H9 (cell line): ENCODE results near the gene C10orf88. TPM values are rescaled to one million over a fixed set of nuclear protein-coding genes. Genes with fewer than 3 reads are reported as not detected.

ENCODE experiments used
- DNase-seq: peaks from one replicate; pipeline ENCODE4 v3.0.0-alpha.2; 2017
- H2AFZ ChIP-seq: one replicate; pipeline ENCODE4 v1.6.1; 2013; ENCODE audit warnings: mild to moderate bottlenecking, low read length, control low read depth, moderate library complexity
- H2AK5ac ChIP-seq: 2 replicates; pipeline ENCODE4 v1.6.1; 2013; ENCODE audit warnings: low read length, control low read depth, mixed read lengths; ENCODE audit not compliant: insufficient read length
- H2BK120ac ChIP-seq: one replicate; pipeline ENCODE4 v1.6.1; 2013; ENCODE audit warnings: low read depth, mild to moderate bottlenecking, low read length, control low read depth, inconsistent platforms; ENCODE audit not compliant: poor library complexity, severe bottlenecking
- H2BK12ac ChIP-seq: 2 replicates; pipeline ENCODE4 v1.6.1; 2013; ENCODE audit warnings: low read length, control low read depth, mixed read lengths, low read depth; ENCODE audit not compliant: insufficient read length
- H2BK15ac ChIP-seq: 2 replicates; pipeline ENCODE4 v1.6.1; 2013; ENCODE audit warnings: low read depth, low read length, control low read depth
- H2BK20ac ChIP-seq: one replicate; pipeline ENCODE4 v1.6.1; 2013; ENCODE audit warnings: low read depth, mild to moderate bottlenecking, low read length, control low read depth, inconsistent platforms; ENCODE audit not compliant: poor library complexity, severe bottlenecking
- H2BK5ac ChIP-seq: 2 replicates; pipeline ENCODE4 v1.6.1; 2013; ENCODE audit warnings: low read length, control low read depth, mixed read lengths; ENCODE audit not compliant: insufficient read length
- H3K14ac ChIP-seq: 2 replicates; pipeline ENCODE4 v1.6.1; 2013; ENCODE audit warnings: low read length, control low read depth; ENCODE audit not compliant: insufficient read depth
- H3K18ac ChIP-seq: 2 replicates; pipeline ENCODE4 v1.6.1; 2013; ENCODE audit warnings: low read depth, mild to moderate bottlenecking, mixed read lengths, low read length, control low read depth; ENCODE audit not compliant: insufficient read length
- H3K23ac ChIP-seq: 2 replicates; pipeline ENCODE4 v1.6.1; 2013; ENCODE audit warnings: low read length, control low read depth, mixed read lengths, low read depth; ENCODE audit not compliant: insufficient read length
- H3K23me2 ChIP-seq: 2 replicates; pipeline ENCODE4 v1.6.1; 2013; ENCODE audit warnings: low read depth, mild to moderate bottlenecking, mixed read lengths, low read length, control low read depth; ENCODE audit not compliant: insufficient read length, poor library complexity, severe bottlenecking
- H3K27ac ChIP-seq: 2 replicates; pipeline ENCODE4 v1.5.1; 2013; ENCODE audit warnings: low read length, control low read depth, mixed read lengths, low read depth; ENCODE audit not compliant: insufficient read length
- H3K27me3 ChIP-seq: 2 replicates; pipeline ENCODE4 v1.6.1; 2013; ENCODE audit warnings: low read length, control low read depth, inconsistent platforms; ENCODE audit not compliant: insufficient read depth
- H3K4ac ChIP-seq: 2 replicates; pipeline ENCODE4 v1.6.1; 2013; ENCODE audit warnings: low read depth, mild to moderate bottlenecking, control low read depth, inconsistent platforms, low read length, moderate library complexity
- H3K4me1 ChIP-seq: 2 replicates; pipeline ENCODE4 v1.6.1; 2013; ENCODE audit warnings: low read length, control low read depth, inconsistent platforms; ENCODE audit not compliant: insufficient read depth
- H3K4me2 ChIP-seq: 2 replicates; pipeline ENCODE4 v1.6.1; 2013; ENCODE audit warnings: low read length, control low read depth, mixed read lengths; ENCODE audit not compliant: insufficient read length, insufficient read depth
- H3K56ac ChIP-seq: 2 replicates; pipeline ENCODE4 v1.6.1; 2013; ENCODE audit warnings: low read depth, mild to moderate bottlenecking, mixed read lengths, low read length, control low read depth; ENCODE audit not compliant: insufficient read length
- H3K79me1 ChIP-seq: 2 replicates; pipeline ENCODE4 v1.6.1; 2013; ENCODE audit warnings: low read depth, mild to moderate bottlenecking, moderate library complexity, low read length, control low read depth, inconsistent platforms; ENCODE audit not compliant: insufficient read depth, poor library complexity, severe bottlenecking
- H3K79me2 ChIP-seq: 2 replicates; pipeline ENCODE4 v1.6.1; 2013; ENCODE audit warnings: low read length, control low read depth, inconsistent platforms; ENCODE audit not compliant: insufficient read depth
- H3K9ac ChIP-seq: 2 replicates; pipeline ENCODE4 v1.6.1; 2013; ENCODE audit warnings: low read length, control low read depth, mixed read lengths; ENCODE audit not compliant: insufficient read length; ENCODE audit errors: extremely low read depth
- H3K9me3 ChIP-seq: one replicate; pipeline ENCODE4 v1.6.1; 2013; ENCODE audit warnings: low read depth, low read length, inconsistent platforms; ENCODE audit not compliant: control insufficient read depth
- H3T11ph ChIP-seq: one replicate; pipeline ENCODE4 v1.6.1; 2013; ENCODE audit warnings: mild to moderate bottlenecking, low read length, control low read depth, inconsistent platforms
- H4K20me1 ChIP-seq: one replicate; pipeline ENCODE4 v1.6.1; 2013; ENCODE audit not compliant: control insufficient read depth, insufficient read length, insufficient read depth
- H4K5ac ChIP-seq: 2 replicates; pipeline ENCODE4 v1.6.1; 2013; ENCODE audit warnings: low read depth, mild to moderate bottlenecking, mixed read lengths, low read length, control low read depth; ENCODE audit not compliant: insufficient read length
- H4K8ac ChIP-seq: replicated peaks from 2 replicates; pipeline ENCODE4 v1.6.1; 2013; ENCODE audit warnings: low read length, control low read depth, mixed read lengths, low read depth; ENCODE audit not compliant: insufficient read length
- H4K91ac ChIP-seq: 2 replicates; pipeline ENCODE4 v1.6.1; 2013; ENCODE audit warnings: low read depth, mild to moderate bottlenecking, moderate library complexity, mixed read lengths, low read length, control low read depth; ENCODE audit not compliant: insufficient read length
- H3K27ac Mint-ChIP-seq, 3 experiments: 2 replicates in 2 of 3; 3 replicates in 1 of 3; pipeline ENCODE4 v1.8.0; 2020 to 2021; ENCODE audit warnings: mixed read lengths in 3 of 3, mild to moderate bottlenecking in 1 of 3, moderate library complexity in 1 of 3
- H3K27me3 Mint-ChIP-seq: 2 replicates; pipeline ENCODE4 v1.8.0; 2021; ENCODE audit warnings: low read depth, mild to moderate bottlenecking, moderate library complexity, mixed read lengths
- H3K36me3 Mint-ChIP-seq, 3 experiments: 2 replicates in 2 of 3; 3 replicates in 1 of 3; pipeline ENCODE4 v1.8.0; 2020 to 2021; ENCODE audit warnings: low read depth in 3 of 3, mixed read lengths in 3 of 3; ENCODE audit not compliant: insufficient read depth in 1 of 3
- H3K4me1 Mint-ChIP-seq, 2 experiments: 2 replicates each; pipeline ENCODE4 v1.8.0; 2020; ENCODE audit warnings: mixed read lengths in 2 of 2
- H3K4me3 Mint-ChIP-seq, 2 experiments: 2 replicates in 1 of 2; 3 replicates in 1 of 2; pipeline ENCODE4 v1.8.0; 2020 to 2021; ENCODE audit warnings: mild to moderate bottlenecking in 2 of 2, mixed read lengths in 2 of 2, moderate library complexity in 1 of 2
- H3K9me3 Mint-ChIP-seq, 2 experiments: 2 replicates in 1 of 2; 3 replicates in 1 of 2; pipeline ENCODE4 v1.8.0; 2020; ENCODE audit warnings: mild to moderate bottlenecking in 2 of 2, mixed read lengths in 2 of 2, moderate library complexity in 1 of 2
- CTCF ChIP-seq: fragments of 200-600 bp; sonication (generic); conservative IDR thresholded peaks from 3 replicates; pipeline ENCODE4 v1.8.0; 2021; ENCODE audit warnings: antibody characterized with exemption, mild to moderate bottlenecking
- WGBS: extraction: QIAGEN DNeasy Blood & Tissue Kit; methylation state at CpG from one replicate; pipeline ENCODE4 v1.1.7; 2013; ENCODE audit warnings: missing lambda C conversion rate, low lambda C conversion rate, mixed read lengths; ENCODE audit not compliant: insufficient read length; ENCODE audit errors: extremely low coverage; 5-methylcytosine and 5-hydroxymethylcytosine counted together
- total RNA-seq: library from RNA; stranded (reverse); gene quantifications from 2 replicates; pipeline ENCODE4 v1.2.1, GENCODE V29; 2021

C10orf88 gene
- total RNA-seq, 1 experiment from 2014 or later = 11.7 TPM

GRCh38 chr10:122930140-122930539, 23.9 kb downstream of the C10orf88 start:
- Histone ChIP-seq H2BK15ac (no peak overlapping the region), H2BK5ac (no peak overlapping the region), H3T11ph (no peak overlapping the region), H4K91ac (no peak overlapping the region), H2AK5ac (no peak overlapping the region), H3K56ac (no peak overlapping the region), H3K9me3 (no peaks in the 10 kb centered on the region), H4K5ac (no peak overlapping the region), H2BK120ac (no peak overlapping the region), H3K79me2 (no peaks in the 10 kb centered on the region), H2BK20ac (no peak overlapping the region), H4K8ac (no peak overlapping the region), H3K23ac (no peak overlapping the region), H3K4me1 (no peaks in the 10 kb centered on the region), H3K4ac (no peak overlapping the region), H3K23me2 (no peaks in the 10 kb centered on the region), H3K9ac (no peak overlapping the region), H4K20me1 (no peaks in the 10 kb centered on the region), H3K18ac (no peak overlapping the region), H3K27ac (no peak overlapping the region), H3K4me2 (no peak overlapping the region), H3K79me1 (no peaks in the 10 kb centered on the region), H2AFZ (no peak overlapping the region), H3K14ac (no peak overlapping the region), H2BK12ac (no peak overlapping the region), H3K27me3 (no peaks in the 10 kb centered on the region)
- no peaks in the 10 kb centered on the region; the same call in 1 of the 2 replicates for H3K27me3 Mint-ChIP-seq
- peaks cover 0 to 4% (median 0%) of the 10 kb centered on the region in 3 experiments; a peak in 3 of 7 replicates for H3K36me3 Mint-ChIP-seq
- no peak overlapping the region for H3K27ac Mint-ChIP-seq
- no CpG with 5 or more reads among the region's 1 CpG for WGBS
- peaks cover 0 to 4% of the 10 kb centered on the region in 2 experiments; a peak in 1 of 5 replicates for H3K9me3 Mint-ChIP-seq
- DNase-seq = no peak
- TF ChIP-seq CTCF = no peak
- no peaks in the 10 kb centered on the region for H3K4me1 Mint-ChIP-seq
- no peak overlapping the region for H3K4me3 Mint-ChIP-seq
